HUES6 (cell line): ENCODE results near the gene ENTREP1.

Experiments
- H3K27ac ChIP-seq: 2 replicates; pipeline ENCODE4 v1.7.0; 2013; ENCODE audit warnings: low read depth, mild to moderate bottlenecking, low read length, inconsistent platforms
- H3K27me3 ChIP-seq: 2 replicates; pipeline ENCODE4 v1.6.1; 2013; ENCODE audit warnings: low read length; ENCODE audit not compliant: control insufficient read depth, insufficient read depth
- H3K36me3 ChIP-seq: 2 replicates; pipeline ENCODE4 v1.6.1; 2013; ENCODE audit warnings: low read length; ENCODE audit not compliant: control insufficient read depth, insufficient read depth
- H3K4me1 ChIP-seq: 2 replicates; pipeline ENCODE4 v1.6.1; 2013; ENCODE audit warnings: low read length; ENCODE audit not compliant: control insufficient read depth, insufficient read depth
- H3K4me3 ChIP-seq: 2 replicates; pipeline ENCODE4 v1.5.1; 2013; ENCODE audit warnings: low read depth, low read length
- H3K9ac ChIP-seq: one replicate; pipeline ENCODE4 v1.6.1; 2013; ENCODE audit warnings: mild to moderate bottlenecking, low read length
- H3K9me3 ChIP-seq: 2 replicates; pipeline ENCODE4 v1.6.1; 2013; ENCODE audit warnings: low read depth, low read length; ENCODE audit not compliant: control insufficient read depth, insufficient read depth

The ENTREP1 gene

GRCh38 chr9:69411931-69412740, 87.1 kb downstream of the ENTREP1 start:
- H3K27me3 ChIP-seq = no peaks in the 10 kb centered on the region
- no peak overlapping the region; the same call in 1 of the 2 replicates for H3K27ac ChIP-seq
- H3K4me3 ChIP-seq = no peak overlapping the region
- peaks cover 19% of the 10 kb centered on the region for H3K4me1 ChIP-seq
- H3K9me3 ChIP-seq = no peaks in the 10 kb centered on the region
- H3K9ac ChIP-seq = no peak overlapping the region
- H3K36me3 ChIP-seq = no peaks in the 10 kb centered on the region

GRCh38 chr9:69412741-69413150, 87.7 kb downstream of the ENTREP1 start:
- Histone ChIP-seq H3K9me3 (no peaks in the 10 kb centered on the region), H3K27me3 (no peaks in the 10 kb centered on the region), H3K4me1 (peaks cover 19% of the 10 kb centered on the region), H3K36me3 (no peaks in the 10 kb centered on the region), H3K9ac (no peak overlapping the region), H3K27ac (no peak overlapping the region), H3K4me3 (no peak overlapping the region)

- no peak overlapping the region for H3K9ac ChIP-seq
- no peak overlapping the region for H3K4me3 ChIP-seq
- no peaks in the 10 kb centered on the region for H3K36me3 ChIP-seq
- peaks cover 5% of the 10 kb centered on the region; the same call in 1 of the 2 replicates for H3K4me1 ChIP-seq
- H3K27me3 ChIP-seq = no peaks in the 10 kb centered on the region
- no peak overlapping the region for H3K27ac ChIP-seq
- peaks cover 18% of the 10 kb centered on the region for H3K9me3 ChIP-seq
These were observed 95.7 kb downstream of the ENTREP1 start for GRCh38 chr9:69420611-69421270.

- H3K4me1 ChIP-seq = peaks cover 5% of the 10 kb centered on the region; the same call in 1 of the 2 replicates
- no peak overlapping the region for H3K9ac ChIP-seq
- no peak overlapping the region for H3K4me3 ChIP-seq
- no peaks in the 10 kb centered on the region for H3K36me3 ChIP-seq
- H3K27ac ChIP-seq = no peak overlapping the region
- no peaks in the 10 kb centered on the region for H3K27me3 ChIP-seq
- H3K9me3 ChIP-seq = peaks cover 28% of the 10 kb centered on the region
These were observed 97.1 kb downstream of the ENTREP1 start for GRCh38 chr9:69421908-69422801.

- H3K36me3 ChIP-seq = no peaks in the 10 kb centered on the region
- H3K27ac ChIP-seq = no peak overlapping the region
- no peaks in the 10 kb centered on the region for H3K27me3 ChIP-seq
- H3K9me3 ChIP-seq = peaks cover 20% of the 10 kb centered on the region
- no peak overlapping the region for H3K9ac ChIP-seq
- peaks cover 5% of the 10 kb centered on the region; the same call in 1 of the 2 replicates for H3K4me1 ChIP-seq
- no peak overlapping the region for H3K4me3 ChIP-seq
These were observed 100.3 kb downstream of the ENTREP1 start for GRCh38 chr9:69425136-69425801.

GRCh38 chr9:69427286-69427685, 102.3 kb downstream of the ENTREP1 start:
- H3K4me3 ChIP-seq = no peak overlapping the region
- H3K9ac ChIP-seq = no peak overlapping the region
- H3K27me3 ChIP-seq = no peaks in the 10 kb centered on the region
- H3K4me1 ChIP-seq = no peaks in the 10 kb centered on the region
- peaks cover 20% of the 10 kb centered on the region for H3K9me3 ChIP-seq
- no peaks in the 10 kb centered on the region for H3K36me3 ChIP-seq
- no peak overlapping the region for H3K27ac ChIP-seq

- Histone ChIP-seq H3K4me3 (no peak overlapping the region), H3K27ac (no peak overlapping the region), H3K9ac (no peak overlapping the region), H3K27me3 (no peaks in the 10 kb centered on the region), H3K9me3 (peaks cover 20% of the 10 kb centered on the region), H3K4me1 (no peaks in the 10 kb centered on the region; the same call in 1 of the 2 replicates), H3K36me3 (no peaks in the 10 kb centered on the region)
These were observed 103.2 kb downstream of the ENTREP1 start for GRCh38 chr9:69428017-69428785.

- no peaks in the 10 kb centered on the region for H3K36me3 ChIP-seq
- H3K27ac ChIP-seq = no peak overlapping the region
- no peaks in the 10 kb centered on the region for H3K27me3 ChIP-seq
- H3K9ac ChIP-seq = no peak overlapping the region
- H3K9me3 ChIP-seq = peaks cover 20% of the 10 kb centered on the region
- no peaks in the 10 kb centered on the region; the same call in 1 of the 2 replicates for H3K4me1 ChIP-seq
- H3K4me3 ChIP-seq = no peak overlapping the region
These were observed 104.3 kb downstream of the ENTREP1 start for GRCh38 chr9:69429281-69429680.

- no peak overlapping the region for H3K9ac ChIP-seq
- no peaks in the 10 kb centered on the region for H3K36me3 ChIP-seq
- peaks cover 15% of the 10 kb centered on the region for H3K9me3 ChIP-seq
- H3K4me1 ChIP-seq = no peaks in the 10 kb centered on the region; the same call in 1 of the 2 replicates
- no peak overlapping the region for H3K4me3 ChIP-seq
- H3K27ac ChIP-seq = no peak overlapping the region
- H3K27me3 ChIP-seq = no peaks in the 10 kb centered on the region
These were observed 105.2 kb downstream of the ENTREP1 start for GRCh38 chr9:69430206-69430605.

- Histone ChIP-seq H3K36me3 (no peaks in the 10 kb centered on the region), H3K4me1 (no peaks in the 10 kb centered on the region; the same call in 1 of the 2 replicates), H3K9me3 (peaks cover 7% of the 10 kb centered on the region; the same call in 1 of the 2 replicates), H3K4me3 (no peak overlapping the region), H3K9ac (no peak overlapping the region), H3K27me3 (no peaks in the 10 kb centered on the region), H3K27ac (no peak overlapping the region)
These were observed 106.2 kb downstream of the ENTREP1 start for GRCh38 chr9:69431203-69431602.
